Activated CD8-positive, alpha-beta memory T cell treated with anti-CD3 and anti-CD28 coated beads for 24 hours (primary cell): Measurements from ENCODE around the gene PCNT.
"Not testable (repeated sequence)": the region's sequence is repeated elsewhere in the genome, so short reads cannot be mapped to it uniquely, and the experiment has no call there.

ENCODE experiments used
- DNase-seq: peaks from one replicate; pipeline ENCODE4 v3.0.0-alpha.2; 2020

Gene PCNT

DNA sequence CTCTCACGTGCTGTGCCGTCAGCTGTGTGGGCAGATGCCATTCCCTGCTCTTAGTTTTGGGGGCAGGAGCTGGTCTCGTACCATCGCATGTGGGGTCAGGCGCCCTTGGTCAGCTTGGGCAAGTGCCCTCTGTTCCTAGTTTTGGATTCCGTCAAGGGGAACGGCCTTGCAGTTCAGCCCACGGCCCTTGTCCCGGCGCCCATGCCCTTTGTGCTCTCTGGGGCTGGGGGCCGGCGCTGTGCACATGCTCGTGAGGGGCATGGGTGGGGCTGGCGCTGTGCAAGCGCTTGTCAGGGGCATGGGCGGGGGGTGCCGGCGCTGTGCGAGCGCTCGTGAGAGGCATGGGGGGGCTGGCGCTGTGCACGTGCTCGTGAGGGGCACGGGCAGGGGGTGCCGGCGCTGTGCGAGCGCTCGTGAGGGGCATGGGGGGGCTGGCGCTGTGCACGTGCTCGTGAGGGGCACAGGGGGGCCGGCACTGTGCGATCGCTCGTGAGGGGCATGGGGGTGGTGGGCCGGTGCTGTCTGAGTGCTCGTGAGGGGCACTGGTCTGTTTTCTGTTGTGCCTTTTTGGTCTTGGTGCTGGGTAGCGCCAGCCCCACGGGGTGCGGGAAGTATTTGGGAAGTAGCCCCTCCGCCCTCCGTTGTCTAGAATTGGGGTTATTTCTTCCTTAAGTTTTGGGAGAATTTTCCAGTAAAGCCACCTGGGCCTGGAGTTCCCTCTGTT lies 105.2 kb downstream of the PCNT start:
- no peak for DNase-seq

DNA sequence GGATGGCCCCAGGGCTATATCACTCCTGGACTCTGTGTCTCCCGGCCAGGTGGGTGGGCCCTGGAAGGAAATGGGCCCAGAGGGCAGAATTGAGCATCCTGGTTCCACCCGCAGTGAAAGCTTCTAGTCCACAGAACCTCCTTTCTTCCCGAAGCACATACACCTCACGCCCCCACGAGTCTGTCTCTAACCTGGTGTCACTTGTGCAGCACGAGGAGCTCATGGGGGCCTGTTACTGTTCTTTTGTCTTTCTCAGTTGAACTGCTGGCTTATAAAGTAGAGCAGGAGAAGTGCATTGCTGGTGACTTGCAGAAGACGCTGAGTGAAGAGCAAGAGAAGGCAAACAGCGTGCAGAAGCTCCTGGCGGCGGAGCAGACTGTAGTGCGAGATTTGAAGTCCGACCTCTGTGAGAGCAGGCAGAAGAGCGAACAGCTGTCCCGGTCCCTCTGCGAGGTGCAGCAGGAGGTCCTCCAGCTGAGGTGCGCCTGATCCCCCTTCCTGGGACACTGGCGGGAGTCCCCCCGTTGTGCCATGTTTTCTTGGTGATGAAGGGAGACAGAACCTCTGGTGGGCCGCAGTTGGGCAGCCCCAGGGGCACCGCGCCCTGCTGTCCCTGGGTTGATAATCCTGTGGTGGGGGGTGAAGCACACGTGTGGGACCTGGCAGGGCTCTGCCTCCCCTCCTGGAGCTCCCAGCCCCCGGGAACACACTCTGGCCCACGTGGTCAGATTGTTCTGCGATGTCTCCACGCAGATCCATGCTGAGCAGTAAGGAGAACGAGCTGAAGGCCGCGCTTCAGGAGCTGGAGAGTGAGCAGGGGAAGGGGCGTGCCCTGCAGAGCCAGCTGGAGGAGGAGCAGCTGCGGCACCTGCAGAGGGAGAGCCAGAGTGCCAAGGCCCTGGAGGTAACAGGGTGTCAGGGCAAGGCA lies 106.1 kb downstream of the PCNT start:
- no peak for DNase-seq

DNA sequence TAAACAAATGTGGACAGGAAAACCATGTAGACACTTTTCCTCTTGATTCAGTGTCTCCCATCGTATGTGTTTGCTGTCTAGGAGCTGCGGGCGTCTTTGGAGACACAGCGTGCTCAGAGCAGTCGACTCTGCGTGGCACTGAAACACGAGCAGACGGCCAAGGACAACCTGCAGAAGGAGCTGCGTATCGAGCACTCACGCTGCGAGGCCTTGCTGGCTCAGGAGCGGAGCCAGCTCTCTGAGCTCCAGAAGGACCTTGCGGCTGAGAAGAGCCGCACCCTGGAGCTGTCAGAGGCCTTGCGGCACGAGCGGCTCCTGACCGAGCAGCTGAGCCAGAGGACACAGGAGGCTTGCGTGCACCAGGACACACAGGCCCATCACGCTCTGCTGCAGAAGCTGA lies 107.5 kb downstream of the PCNT start:
- DNase-seq = no peak

GRCh38 chr21:46431884-46432488 lies 108.0 kb downstream of the PCNT start:
- DNase-seq = no peak

GRCh38 chr21:46433116-46433515 lies 109.2 kb downstream of the PCNT start:
- DNase-seq = not testable (repeated sequence)

GRCh38 chr21:46434322-46434958 lies 110.5 kb downstream of the PCNT start:
- DNase-seq = no peak

GRCh38 chr21:46435786-46436227 lies 111.9 kb downstream of the PCNT start:
- no peak for DNase-seq

GRCh38 chr21:46436621-46437020 lies 112.7 kb downstream of the PCNT start:
- no peak for DNase-seq

GRCh38 chr21:46437096-46437498 lies 113.1 kb downstream of the PCNT start:
- DNase-seq = no peak

GRCh38 chr21:46437511-46437910 lies 113.6 kb downstream of the PCNT start:
- no peak for DNase-seq

DNA sequence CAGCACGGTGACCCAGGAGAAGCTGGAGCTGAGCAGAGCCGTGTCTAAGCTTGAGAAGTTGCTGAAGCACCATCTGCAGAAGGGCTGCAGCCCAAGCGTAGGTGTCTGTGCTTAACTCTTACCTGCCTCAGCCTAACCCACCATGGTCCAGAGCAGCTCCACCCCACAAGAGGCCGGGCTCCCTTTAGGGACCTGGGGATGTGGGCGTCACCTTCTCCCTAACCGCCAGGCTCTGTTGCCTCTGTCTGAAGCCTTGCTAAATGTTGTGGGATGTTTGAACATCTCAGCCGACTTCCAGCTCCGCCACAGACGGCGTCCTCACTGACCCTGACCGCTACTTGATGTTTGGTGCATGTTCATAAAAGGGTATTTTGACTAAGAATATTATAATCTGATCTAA lies 114.3 kb downstream of the PCNT start:
- DNase-seq = no peak

- DNase-seq = no peak
Measured at GRCh38 chr21:46439906-46440305, 116.0 kb downstream of the PCNT start.

GRCh38 chr21:46441331-46441730 lies 117.4 kb downstream of the PCNT start:
- DNase-seq = no peak

GRCh38 chr21:46441961-46442498 lies 118.1 kb downstream of the PCNT start:
- no peak for DNase-seq

GRCh38 chr21:46442938-46443337 lies 119.0 kb downstream of the PCNT start:
- DNase-seq = no peak

- no peak for DNase-seq
Measured at GRCh38 chr21:46443910-46444309, 120.0 kb downstream of the PCNT start.

- no peak for DNase-seq
Measured at GRCh38 chr21:46448108-46448507, 124.2 kb downstream of the PCNT start.

DNA sequence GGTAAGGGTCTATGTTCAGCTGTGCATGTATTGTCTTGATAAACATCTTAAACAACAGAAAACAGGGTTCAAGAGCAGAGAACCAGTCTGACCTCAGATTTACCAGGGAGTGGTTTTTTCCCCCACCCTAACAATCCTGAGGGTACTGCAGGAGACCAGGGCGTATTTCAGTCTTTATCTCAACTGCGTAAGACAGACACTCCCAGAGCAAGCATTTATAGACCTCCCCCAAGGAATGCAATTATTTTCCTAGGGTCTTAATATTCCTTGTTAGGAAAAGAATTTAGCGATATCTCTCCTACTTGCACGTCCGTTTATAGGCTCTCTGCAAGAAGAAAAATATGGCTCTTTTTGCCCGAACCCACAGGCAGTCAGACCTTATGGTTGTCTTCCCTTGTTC lies 124.9 kb downstream of the PCNT start:
- DNase-seq = not testable (repeated sequence)

GRCh38 chr21:46452710-46453109 lies 128.8 kb downstream of the PCNT start:
- DNase-seq = no peak

- DNase-seq = no peak
Measured at GRCh38 chr21:46454142-46454541, 130.2 kb downstream of the PCNT start.

DNA sequence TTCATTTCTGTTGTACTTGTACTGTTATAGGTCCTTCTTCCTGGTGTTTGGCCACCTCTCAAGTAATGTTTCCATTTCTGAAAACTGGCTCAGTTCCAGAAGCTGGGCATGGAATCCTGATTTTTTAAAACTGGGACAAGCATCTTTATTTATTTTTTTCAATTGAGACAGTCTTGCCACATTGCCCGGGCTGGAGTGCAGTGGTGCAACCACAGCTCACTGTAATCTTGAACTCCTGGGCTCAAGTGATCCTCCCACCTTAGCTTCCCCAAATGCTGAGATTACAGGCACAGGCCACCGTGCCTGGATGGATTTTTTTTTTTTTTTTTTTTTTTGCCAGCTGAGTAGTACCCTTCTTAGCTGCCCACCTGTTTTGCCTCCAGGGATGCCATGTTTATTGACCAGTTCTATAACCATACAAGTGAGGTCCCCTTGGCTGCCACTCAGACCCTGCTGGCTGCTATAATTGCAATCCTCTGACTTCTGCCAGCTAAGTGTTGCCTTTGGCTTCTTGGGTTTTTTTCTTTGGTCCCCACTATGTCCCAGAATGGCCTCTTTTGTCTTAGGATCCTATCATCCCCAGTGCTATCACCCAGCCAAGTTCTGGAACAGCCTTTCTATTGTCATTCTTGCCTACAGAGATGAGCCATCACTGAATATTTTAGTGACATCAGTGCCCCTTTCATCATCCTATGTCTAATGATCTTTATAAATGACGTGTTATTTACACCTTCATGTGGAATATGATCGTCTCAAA lies 130.9 kb downstream of the PCNT start:
- no peak for DNase-seq
